GM20000 (cell line): ENCODE data around the gene MAPT.

ENCODE experiments used
- DNase-seq: peaks from one replicate; pipeline ENCODE4 v3.0.0; 2012; ENCODE audit warnings: low spot score
- CTCF ChIP-seq: IDR thresholded peaks from 2 replicates; pipeline ENCODE4 v1.5.1; 2012; ENCODE audit warnings: mild to moderate bottlenecking, control low read depth; ENCODE audit errors: extremely low read depth, missing control alignments

MAPT gene

GRCh38 chr17:45962221-45962972 lies 68.0 kb downstream of the MAPT start:
- no peak for TF ChIP-seq CTCF
- no peak for DNase-seq

GRCh38 chr17:45963283-45963682 lies 68.9 kb downstream of the MAPT start:
- DNase-seq: no peak
- TF ChIP-seq CTCF: no peak

- TF ChIP-seq CTCF: no peak
- DNase-seq: no peak
These were observed 69.5 kb downstream of the MAPT start for GRCh38 chr17:45963889-45964288.

GRCh38 chr17:45964634-45965033 lies 70.3 kb downstream of the MAPT start:
- no peak for DNase-seq
- TF ChIP-seq CTCF: no peak

- DNase-seq: no peak
- TF ChIP-seq CTCF: no peak
These were observed 71.5 kb downstream of the MAPT start for GRCh38 chr17:45965812-45966211.

GRCh38 chr17:45966606-45967280 lies 72.4 kb downstream of the MAPT start:
- TF ChIP-seq CTCF: no peak
- no peak for DNase-seq

- DNase-seq: no peak
- TF ChIP-seq CTCF: no peak
These were observed 73.0 kb downstream of the MAPT start for GRCh38 chr17:45967378-45967777.
